Measurements from ENCODE around the gene RSU1. TPM values are rescaled to one million over a fixed set of nuclear protein-coding genes. Genes with fewer than 3 reads are reported as not detected.

RSU1 gene
- 10 to 100 TPM; 42.4 to 47.5 TPM for total RNA-seq

GRCh38 chr10:16817125-16818019 lies at the start of gene RSU1:
Gene RSU1 (minus strand): TSS chr10:16817424. CDS start chr10:16817081, 343 bp downstream.
- intact Hi-C loops (cut with micrococcal nuclease): loop anchor here (2.0 to 10.0 kb wide), 2 partner anchors 209 to 1837 kb away; partner anchors contain the start of genes ARL5B and NSUN6
- POLR2A ChIA-PET: interaction anchor here (0.6 to 2.2 kb wide), 10 partner anchors 10 to 439 kb away, joined by 3 to 15 read pairs (median 4); no protein-coding TSS in a partner anchor
- CTCF ChIA-PET: interaction anchor here (1.2 to 1.8 kb wide), 5 partner anchors 10 to 441 kb away, joined by 4 to 7 read pairs (median 6); no protein-coding TSS in a partner anchor
- Mint-ChIP-seq H3K27ac (peak within 1 kb of the TSS; percentile 92), H3K4me3 (peak within 1 kb of the TSS; percentile 85), H3K4me1 (ENCODE audit: low read depth) (peaks cover 26% of the 10 kb centered on the region), H3K27me3 (no peaks in the 10 kb centered on the region), H3K9me3 (peaks cover 8% of the 10 kb centered on the region), H3K36me3 (ENCODE audit: low read depth) (peaks cover 9% of the 10 kb centered on the region)
- no peak for TF ChIP-seq CTCF (IDR thresholded peaks at IDR 0.05)
- DNase-seq (peak; percentile 100), ATAC-seq (peak; percentile 98)

GRCh38 chr10:16866541-16867275 lies 49.5 kb upstream of the RSU1 start:
- POLR2A ChIA-PET: no interaction called here
- Mint-ChIP-seq H3K4me3 (no peak overlapping the region), H3K9me3 (no peaks in the 10 kb centered on the region), H3K4me1 (ENCODE audit: low read depth) (no peaks in the 10 kb centered on the region), H3K36me3 (ENCODE audit: low read depth) (no peaks in the 10 kb centered on the region), H3K27ac (no peak overlapping the region), H3K27me3 (no peaks in the 10 kb centered on the region)
- CTCF ChIA-PET: interaction anchor here (1.5 kb wide), 1 partner anchor 11 kb away, joined by 4 read pairs; no protein-coding TSS in a partner anchor
- TF ChIP-seq CTCF (IDR thresholded peaks at IDR 0.05): no peak
- intact Hi-C loops (cut with micrococcal nuclease): no loop called here
- no peak for DNase-seq
- ATAC-seq: no peak

GRCh38 chr10:16865766-16866165 lies 48.5 kb upstream of the RSU1 start:
- intact Hi-C loops (cut with micrococcal nuclease): no loop called here
- Mint-ChIP-seq H3K27ac (no peak overlapping the region), H3K9me3 (no peaks in the 10 kb centered on the region), H3K36me3 (ENCODE audit: low read depth) (no peaks in the 10 kb centered on the region), H3K4me1 (ENCODE audit: low read depth) (no peaks in the 10 kb centered on the region), H3K4me3 (no peak overlapping the region), H3K27me3 (no peaks in the 10 kb centered on the region)
- TF ChIP-seq CTCF (IDR thresholded peaks at IDR 0.05): no peak
- ATAC-seq: no peak
- ChIA-PET POLR2A (no interaction called here), CTCF (no interaction called here)
- no peak for DNase-seq

GRCh38 chr10:16863766-16864165 lies 46.5 kb upstream of the RSU1 start:
- TF ChIP-seq CTCF (IDR thresholded peaks at IDR 0.05): no peak
- intact Hi-C loops (cut with micrococcal nuclease): no loop called here
- DNase-seq (no peak), ATAC-seq (no peak)
- Mint-ChIP-seq H3K36me3 (ENCODE audit: low read depth) (no peaks in the 10 kb centered on the region), H3K27ac (no peak overlapping the region), H3K27me3 (no peaks in the 10 kb centered on the region), H3K9me3 (no peaks in the 10 kb centered on the region), H3K4me1 (ENCODE audit: low read depth) (no peaks in the 10 kb centered on the region), H3K4me3 (no peak overlapping the region)
- CTCF ChIA-PET: interaction anchor here (0.7 to 1.0 kb wide), 2 partner anchors 367 to 426 kb away, joined by 3 read pairs; no protein-coding TSS in a partner anchor
- POLR2A ChIA-PET: interaction anchor here (1.6 kb wide), 1 partner anchor 28 kb away, joined by 3 read pairs; no protein-coding TSS in a partner anchor
